Pulmonary artery endothelial cell (primary cell): Measurements from ENCODE around the gene KCNK6. TPM values are rescaled to one million over a fixed set of nuclear protein-coding genes. Genes with fewer than 3 reads are reported as not detected.

ENCODE experiments used
- DNase-seq: peaks from one replicate; pipeline ENCODE4 v3.0.0-alpha.2; 2011; ENCODE audit warnings: low read depth, low spot score
- total RNA-seq: library from RNA; depleted of rRNA; stranded (reverse); fragments of >200 nt; gene quantifications from 2 replicates; pipeline ENCODE4 v1.2.3, GENCODE V29; 2014

KCNK6 gene
- total RNA-seq, result 7.0 and 13.7 TPM in 2 replicates

DNA sequence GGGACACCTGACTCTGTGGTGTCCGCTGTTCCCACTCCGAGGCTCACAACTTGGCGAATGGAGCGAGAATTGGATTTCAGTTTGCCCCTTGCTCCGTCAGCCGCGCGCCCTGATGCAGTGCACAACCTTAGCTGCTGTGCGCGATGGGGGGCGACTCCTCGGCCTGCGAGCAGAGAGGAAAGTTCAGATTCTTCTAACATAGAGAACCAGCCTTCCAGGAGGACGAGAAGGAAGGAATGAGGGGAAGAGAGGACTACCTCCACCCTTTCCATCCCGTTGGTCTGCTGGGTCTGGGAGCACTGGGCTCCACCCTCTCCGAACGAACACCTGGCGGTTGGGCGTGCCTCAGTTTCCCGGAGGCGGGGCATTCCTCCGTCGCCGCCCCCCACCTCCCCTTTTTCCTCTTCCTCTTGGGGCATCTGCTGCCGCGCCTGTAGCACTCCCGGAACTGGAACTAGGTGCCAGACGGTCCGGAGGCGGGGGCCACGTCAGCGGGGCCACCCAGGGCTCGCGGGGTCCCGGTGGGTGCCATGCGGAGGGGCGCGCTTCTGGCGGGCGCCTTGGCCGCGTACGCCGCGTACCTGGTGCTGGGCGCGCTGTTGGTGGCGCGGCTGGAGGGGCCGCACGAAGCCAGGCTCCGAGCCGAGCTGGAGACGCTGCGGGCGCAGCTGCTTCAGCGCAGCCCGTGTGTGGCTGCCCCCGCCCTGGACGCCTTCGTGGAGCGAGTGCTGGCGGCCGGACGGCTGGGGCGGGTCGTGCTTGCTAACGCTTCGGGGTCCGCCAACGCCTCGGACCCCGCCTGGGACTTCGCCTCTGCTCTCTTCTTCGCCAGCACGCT, at the start of gene KCNK6:
Gene KCNK6, plus strand, starts transcription at position 425 of the 838 bp plus-strand sequence. Its CDS starts 106 bp downstream, at position 531.
- DNase-seq, result no peak

DNA sequence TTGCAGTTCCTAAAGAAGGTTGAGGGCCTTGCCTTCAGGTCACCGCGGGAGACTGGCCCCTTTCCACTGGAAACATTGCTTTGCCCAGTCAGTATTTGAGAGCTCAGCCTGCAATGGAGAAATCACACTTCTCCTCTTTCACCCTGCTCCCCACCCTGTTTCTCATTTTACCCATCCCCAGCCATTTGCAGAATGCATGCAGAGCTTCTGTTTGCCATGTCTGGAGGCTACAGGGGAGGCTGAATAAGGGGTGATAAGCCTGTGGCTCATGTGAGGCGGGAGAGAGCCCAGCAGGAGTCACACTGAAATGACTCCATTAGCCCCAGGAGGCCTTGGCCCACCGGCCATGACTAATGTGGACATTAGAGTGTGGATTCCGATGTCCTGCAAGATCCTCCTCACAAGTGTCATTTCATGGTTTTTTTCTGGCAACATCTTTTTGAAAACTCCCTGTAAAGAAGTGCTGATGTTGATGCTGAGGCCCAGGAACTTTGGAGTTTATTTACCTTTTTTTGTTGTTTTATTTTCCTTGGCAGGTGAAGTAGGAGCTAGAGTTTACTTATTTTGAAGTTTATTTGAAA, 49.0 kb upstream of the KCNK6 start:
- DNase-seq, result no peak

DNA sequence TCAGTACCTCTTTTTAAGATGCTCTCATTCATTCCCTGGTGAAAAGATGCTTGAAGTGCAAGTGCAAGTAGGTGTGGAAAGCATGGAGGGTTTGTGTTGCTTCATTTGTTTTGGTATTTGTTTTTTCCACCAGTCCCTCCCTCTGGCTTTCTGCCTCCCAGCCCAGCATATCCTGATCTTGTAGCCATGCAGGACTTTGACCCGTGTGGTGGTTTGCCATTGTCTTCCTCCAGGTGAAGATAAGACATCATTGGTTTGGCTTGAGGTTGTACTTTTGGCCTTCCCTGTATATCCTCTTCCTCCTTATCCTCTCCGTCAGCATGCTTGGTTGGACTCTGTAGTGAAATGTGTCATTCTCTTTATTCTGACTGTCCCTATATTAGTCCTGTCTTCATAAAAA, 46.1 kb upstream of the KCNK6 start:
- DNase-seq, result no peak

DNA sequence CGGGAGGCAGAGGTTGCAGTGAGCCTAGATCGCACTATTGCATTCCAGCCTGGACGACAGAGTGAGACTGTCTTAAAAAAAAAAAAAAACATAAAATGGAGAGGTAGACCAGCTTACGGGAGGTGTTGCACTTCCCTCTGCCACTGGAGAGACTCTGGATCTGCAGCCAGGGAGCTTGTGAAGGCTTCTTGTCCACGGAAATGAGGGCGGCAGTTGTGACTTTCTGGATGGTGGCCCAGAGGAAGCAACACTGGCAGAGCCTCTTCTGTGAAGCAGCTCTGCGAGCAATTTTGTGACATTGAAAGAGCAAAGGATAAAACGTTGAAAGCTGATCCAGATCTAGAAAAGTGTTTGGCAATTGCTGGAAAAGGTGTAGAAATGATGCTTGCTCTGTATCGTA, 44.9 kb upstream of the KCNK6 start:
- no peak for DNase-seq

DNA sequence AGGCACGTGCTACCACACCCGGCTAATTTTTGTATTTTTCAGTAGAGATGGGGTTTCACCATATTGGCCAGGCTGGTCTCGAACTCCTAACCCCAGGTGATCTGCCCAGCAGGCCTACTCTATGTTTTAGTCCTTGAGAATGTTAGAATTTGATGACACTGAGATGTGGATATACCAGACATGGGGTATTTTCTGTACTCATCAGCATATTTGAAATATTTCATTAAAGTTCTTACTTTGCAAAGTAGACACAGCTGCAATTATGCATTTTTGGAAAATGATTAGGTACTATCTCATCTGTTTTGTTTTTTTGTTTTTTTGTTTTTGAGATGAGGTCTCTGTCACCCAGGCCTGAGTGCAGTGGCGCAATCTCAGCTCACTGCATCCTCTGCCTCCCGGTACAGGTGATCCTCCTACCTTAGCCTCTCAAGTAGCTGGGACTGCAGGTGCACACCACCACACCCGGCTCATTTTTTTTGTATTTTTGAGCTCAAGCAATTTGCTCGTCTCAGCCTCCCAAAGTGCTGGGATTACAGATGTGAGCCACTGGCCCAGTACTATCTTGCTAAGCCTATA, 42.6 kb upstream of the KCNK6 start:
- no peak for DNase-seq

DNA sequence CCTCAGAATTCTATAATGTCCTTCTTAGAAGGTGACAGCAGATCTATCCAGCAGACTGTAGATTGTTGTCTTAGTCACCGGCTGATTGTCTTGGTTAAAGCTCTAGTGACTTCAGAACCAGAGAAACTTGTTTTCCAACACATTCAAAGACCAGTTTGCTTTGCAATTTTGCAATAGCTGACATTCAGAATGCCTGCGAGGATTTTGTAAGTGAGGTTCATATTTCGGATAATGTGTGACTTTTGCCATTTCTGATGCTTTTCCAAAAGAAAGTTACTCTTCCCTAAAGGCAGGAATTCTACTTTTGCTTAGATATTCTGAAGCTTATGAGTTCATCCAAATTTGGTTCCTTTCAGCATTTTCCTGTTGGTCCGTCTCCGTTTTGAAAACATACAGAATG, 42.1 kb upstream of the KCNK6 start:
- no peak for DNase-seq

DNA sequence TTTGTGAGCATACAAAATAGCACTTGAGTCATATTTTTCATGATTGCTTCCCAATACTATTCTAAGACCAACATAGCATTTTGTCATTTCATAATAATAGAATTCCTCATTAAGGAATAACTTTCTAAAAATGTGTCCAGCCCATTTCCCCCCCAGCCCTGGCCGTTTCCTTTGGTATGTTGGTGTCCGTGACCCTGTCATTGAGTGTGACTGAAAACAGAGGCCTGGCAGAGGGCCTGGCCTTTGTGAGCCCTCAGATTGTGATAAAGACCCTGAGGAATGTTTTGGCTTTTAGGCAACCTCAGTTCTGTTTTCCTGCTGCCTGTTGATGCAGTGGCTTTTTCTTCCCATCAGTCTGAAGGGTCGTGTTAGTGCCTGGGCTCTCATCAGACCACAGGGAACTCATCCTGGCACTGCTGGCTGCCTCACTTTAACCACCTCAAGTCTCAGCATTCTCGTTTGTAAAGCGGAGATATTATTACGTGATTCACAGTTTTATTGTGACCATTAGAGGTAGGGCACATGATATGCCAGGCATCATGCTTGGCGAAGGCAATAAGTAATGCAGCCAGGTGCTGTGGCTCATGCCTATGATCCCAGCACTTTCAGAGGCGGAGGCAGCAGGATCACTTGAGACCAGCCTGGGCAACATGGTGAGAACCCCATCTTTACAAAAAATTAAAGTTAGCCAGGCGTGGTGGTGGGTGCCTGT, 41.5 kb upstream of the KCNK6 start:
- DNase-seq, result peak; percentile 75

DNA sequence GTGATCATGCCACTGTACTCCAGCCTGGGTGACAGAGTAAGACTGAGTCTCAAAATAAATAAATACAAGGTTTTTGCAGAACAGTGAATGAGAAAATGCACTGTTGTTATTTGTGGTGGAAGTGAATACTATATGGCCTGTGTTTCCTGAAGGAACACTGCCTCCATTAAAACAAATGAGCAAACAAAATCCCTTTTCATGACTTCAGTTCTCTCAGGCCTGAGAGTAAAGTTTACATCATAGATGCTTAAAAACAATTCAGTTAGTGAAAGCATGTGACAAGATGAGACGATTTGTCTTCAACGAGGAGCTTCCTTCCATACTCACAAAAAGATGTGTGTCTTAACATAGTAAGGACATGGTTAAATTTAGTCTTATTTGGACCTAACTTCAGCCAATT, 40.9 kb upstream of the KCNK6 start:
- no peak for DNase-seq

DNA sequence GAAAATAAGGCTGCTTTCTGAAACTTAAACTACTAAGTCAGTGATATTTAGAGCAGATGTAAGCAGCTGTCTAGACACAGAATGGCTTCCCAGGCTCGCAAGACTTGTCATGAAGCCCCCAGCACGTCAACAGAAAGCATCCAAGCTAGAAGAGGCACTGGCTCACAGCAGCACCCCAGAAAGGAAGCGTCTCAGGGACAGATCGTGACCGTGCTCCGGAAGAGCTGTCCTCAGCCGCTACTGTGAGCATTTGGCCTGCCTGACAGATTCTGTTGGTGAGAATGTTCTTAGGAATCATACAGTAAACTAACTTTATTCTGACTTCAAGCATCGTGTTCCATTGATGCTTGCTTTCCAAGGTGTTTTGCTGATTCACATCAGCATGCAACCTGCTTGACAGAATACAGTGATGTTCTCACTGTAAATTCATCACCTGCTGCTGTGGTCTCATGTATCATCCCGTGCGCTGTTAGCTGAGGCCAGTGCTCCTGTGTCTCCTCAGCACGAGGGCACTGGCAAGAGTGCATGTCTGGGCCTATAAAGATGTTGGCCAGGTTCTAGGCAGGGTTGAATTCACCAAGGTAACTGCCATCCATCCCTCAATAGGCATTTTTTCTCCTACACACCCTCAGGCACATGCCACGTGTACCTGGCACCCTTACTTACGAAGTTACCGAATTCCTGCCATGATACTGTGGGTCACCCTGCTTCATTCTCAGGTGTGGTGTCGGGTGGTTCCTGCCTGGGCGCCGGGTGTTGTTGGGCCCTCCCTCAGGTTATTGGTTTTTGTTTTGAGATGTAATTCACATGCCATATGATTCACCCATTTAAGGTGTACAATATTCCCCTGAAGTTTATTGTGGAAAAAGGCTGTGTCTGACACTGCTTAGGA, 39.4 kb upstream of the KCNK6 start:
- DNase-seq, result no peak

DNA sequence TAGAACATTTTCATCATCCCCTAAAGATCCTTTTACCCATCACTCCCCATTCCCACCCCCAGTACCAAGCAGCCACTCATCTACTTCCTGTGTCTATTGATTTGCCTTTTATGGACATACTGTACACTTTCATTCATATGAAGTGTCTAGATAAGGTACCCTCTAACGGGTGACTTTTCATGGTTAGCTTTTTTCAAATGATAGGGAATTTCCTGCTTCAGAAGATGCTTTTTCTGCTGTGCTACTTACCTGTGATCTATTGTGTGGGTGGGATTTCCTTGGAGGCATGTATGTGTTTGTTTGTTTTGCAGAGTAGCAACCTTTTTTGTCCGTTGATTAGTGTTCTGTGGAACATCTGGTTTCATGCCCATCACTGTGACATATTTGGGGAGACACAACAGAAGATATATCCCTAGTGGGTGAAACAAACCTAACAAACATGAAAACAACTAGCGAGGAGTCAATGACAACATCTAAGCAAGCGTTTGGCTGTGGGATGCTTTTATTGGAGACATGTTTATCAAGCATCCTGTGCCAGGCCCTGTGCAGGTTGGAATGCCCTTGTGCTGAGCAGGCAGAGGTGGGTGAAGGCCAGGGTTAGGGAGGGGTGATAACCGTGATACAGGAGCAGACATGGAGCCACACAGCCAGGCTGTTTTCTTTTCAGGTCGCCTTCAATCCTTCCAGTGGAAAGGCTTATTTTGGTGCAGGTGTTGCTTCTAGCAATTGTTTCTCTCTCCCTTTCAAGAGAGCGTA, 37.7 kb upstream of the KCNK6 start:
- no peak for DNase-seq

DNA sequence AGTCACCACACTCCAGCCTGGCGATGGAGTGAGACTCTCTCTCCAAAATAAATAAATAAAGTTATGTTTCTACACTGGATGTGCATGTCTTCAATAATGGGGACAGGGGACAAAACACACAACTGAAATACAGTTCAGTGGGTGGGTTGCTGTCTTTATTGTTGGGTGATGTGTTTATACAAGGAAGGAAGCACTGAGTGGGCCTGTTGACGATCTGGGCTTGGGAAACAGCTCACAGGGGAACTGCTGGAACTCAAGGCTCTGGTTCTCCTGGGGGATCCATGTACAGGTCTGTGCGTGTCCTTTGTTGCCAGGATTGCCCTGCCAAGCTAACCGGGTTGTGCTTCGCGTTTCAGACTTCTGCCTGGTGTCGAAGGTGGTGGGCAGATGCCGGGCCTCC, 36.4 kb upstream of the KCNK6 start:
- DNase-seq, result no peak

DNA sequence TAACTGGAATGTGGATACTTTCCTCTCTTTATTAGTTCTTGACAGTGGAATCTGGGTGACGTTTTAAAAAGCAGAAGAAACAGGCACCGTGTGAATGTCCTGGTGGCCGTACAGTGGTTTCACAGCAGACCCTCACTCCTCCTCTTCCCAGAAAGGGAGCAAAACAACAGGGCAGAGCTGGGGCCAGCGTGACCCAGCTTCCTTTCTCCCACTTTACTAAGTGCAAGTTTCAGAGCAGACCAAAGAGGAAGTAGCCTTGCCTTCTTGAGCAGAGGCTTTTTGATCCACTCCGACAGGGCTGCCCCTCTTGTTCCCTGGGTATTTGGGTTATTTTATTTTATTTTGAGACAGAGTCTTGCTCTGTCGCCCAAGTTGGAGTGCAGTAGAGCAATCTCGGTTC, 35.2 kb upstream of the KCNK6 start:
- DNase-seq, result no peak

DNA sequence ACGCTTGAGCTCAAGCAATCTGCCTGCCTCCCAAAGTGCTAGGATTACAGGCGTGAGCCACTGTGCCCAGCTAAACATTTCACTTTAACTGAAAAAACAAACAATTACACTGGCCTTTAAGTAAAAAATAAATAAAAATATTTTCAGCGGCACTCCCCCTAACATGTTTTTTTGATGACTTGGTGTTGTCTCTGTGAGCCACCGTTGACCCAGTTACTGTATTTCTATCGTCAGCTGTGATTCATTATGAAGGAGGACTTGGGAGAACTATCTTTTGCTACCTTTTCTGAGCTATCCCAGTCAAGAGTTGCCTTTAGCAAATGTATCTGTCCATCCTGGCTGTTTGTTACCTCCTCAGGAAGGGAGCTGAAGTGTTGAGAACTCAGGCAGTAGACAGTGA, 34.1 kb upstream of the KCNK6 start:
- no peak for DNase-seq

DNA sequence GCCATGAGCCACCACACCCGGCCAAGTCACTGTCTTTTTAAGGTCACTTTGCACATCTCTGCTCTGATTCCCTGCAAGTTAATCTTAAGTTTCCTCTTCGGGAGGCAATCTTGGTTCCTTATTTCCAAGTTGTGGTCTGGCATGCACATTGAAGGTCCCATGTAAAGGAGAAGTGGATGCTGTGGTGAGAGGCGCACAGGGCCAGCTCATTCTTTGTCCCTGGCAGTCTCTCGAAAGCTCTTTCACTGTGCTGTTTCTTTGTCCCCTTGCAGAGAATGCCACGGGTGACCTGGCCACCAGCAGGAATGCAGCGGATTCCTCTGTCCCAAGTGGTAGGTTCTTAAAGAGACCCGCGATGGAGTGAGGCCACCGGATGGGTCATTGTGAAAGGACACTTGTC, 32.0 kb upstream of the KCNK6 start:
- DNase-seq, result no peak

DNA sequence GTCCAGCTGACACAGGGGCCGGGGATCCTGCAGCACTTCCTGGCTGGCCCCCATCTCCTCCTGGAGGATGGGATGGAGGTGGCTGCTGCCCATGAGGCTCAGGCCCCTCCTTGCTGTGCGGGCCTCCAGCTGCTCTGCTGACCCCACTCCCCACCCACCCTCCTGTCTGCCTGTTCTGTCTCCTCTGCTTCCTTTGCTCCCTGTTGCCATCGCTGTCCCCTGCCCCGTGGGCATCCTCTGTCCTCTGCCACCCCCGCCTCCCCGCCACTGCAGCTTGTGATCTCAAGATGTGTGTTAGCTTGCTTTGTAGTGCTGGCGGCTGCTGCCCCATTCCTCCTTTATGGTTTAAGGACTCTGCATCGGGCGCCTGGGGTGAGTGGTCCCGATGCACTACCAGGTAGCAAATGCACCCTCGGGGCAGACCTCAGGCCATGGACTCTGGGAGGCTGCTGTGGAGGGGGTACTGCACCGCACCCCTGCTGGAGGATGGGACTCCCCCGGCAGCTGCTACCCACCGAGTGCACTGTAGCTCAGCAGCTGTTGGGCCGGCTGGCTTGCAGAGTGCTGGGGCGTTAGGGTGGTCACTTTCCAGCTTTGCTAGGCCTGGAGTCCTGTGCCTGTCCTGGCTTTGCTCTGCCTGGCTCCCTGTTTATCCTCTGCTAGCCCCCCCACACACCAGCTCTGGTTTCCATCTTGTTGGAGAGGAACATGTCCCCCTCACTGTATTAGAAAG, 31.4 kb upstream of the KCNK6 start:
- DNase-seq, result no peak

DNA sequence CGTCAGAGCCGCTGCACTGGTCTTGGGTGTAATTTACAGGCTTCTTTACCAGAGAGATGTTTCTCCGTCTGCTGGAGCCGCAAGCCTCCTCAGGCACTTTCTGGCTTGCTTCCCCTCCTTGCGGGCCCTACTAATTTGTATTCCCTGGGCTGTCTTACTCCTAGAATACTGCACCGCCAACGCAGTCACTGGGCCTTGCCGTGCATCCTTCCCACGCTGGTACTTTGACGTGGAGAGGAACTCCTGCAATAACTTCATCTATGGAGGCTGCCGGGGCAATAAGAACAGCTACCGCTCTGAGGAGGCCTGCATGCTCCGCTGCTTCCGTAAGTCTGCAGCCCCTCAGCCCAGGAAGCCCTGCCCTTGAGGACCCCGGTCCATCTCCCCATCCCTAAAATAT, 29.7 kb upstream of the KCNK6 start:
- DNase-seq, result no peak

DNA sequence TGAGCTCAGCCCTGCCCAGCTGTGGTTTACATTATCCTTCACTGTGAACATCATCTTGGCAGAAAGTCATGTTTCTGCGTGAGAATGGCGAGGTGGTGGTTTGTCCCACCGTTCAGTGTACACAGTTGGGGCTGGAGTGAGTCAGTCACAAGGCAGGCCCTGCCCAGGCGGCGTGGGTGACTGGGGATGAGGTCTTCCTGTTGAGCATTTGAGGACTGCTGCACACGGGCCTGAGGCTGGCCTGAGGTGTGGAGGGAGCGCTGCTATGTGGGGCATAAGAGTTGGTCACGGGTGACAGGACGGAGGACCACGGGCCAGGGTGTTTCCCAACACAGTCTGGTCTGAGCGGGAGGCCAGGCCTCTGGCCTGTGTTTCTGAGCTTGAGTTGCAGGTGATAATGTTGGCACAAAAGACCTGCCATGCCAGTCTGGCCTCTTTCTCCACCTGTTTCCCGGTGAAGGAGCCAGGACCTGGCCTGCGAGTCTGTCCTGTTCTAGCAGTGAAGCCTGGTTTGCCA, 29.0 kb upstream of the KCNK6 start:
- DNase-seq, result no peak

DNA sequence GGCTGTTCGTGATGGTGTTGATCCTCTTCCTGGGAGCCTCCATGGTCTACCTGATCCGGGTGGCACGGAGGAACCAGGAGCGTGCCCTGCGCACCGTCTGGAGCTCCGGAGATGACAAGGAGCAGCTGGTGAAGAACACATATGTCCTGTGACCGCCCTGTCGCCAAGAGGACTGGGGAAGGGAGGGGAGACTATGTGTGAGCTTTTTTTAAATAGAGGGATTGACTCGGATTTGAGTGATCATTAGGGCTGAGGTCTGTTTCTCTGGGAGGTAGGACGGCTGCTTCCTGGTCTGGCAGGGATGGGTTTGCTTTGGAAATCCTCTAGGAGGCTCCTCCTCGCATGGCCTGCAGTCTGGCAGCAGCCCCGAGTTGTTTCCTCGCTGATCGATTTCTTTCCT, 27.8 kb upstream of the KCNK6 start:
- no peak for DNase-seq

DNA sequence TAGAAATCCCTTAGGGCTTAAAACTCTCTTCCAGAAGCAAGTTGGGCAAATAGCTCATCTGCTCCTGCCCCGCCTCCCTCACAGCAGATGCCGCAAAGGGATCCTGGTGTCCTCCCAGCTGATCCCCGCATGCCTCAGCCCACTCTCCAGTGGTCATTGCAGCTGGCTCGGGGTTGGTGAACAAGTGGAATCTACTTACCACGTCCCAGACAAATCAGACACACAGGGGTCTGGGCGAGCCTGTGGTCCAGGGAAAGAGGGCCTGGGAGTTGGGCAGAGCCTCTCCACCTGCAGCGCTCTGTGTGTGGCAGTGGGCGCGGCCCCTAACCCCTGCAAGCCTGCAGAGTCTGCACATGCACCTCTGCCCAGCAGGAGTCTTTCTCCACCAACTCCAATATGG, 26.4 kb upstream of the KCNK6 start:
- DNase-seq, result no peak

DNA sequence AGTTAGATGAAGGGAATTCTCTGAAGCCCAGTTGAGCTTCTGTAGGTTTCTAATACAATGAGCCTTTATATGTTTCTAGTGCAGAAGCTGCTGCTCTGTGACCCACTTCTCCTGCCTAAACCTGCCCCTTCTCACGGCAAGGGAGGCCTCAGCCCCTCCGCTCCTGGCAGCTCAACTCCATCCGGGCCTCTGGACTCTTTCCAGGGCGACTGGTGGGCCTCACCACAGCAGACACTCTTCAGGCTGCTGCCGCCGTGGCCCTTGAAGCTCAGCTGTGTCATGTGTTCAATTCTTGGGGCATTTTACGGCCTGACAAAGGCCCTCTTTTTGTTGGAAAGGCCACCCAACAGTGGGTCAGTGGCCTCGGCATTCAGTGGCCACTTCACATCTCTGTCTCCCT, 25.6 kb upstream of the KCNK6 start:
- DNase-seq, result no peak
